Measurements from ENCODE around the gene GFY.
"Not testable (repeated sequence)": the region's sequence is repeated elsewhere in the genome, so short reads cannot be mapped to it uniquely, and the experiment has no call there.

Gene GFY

DNA sequence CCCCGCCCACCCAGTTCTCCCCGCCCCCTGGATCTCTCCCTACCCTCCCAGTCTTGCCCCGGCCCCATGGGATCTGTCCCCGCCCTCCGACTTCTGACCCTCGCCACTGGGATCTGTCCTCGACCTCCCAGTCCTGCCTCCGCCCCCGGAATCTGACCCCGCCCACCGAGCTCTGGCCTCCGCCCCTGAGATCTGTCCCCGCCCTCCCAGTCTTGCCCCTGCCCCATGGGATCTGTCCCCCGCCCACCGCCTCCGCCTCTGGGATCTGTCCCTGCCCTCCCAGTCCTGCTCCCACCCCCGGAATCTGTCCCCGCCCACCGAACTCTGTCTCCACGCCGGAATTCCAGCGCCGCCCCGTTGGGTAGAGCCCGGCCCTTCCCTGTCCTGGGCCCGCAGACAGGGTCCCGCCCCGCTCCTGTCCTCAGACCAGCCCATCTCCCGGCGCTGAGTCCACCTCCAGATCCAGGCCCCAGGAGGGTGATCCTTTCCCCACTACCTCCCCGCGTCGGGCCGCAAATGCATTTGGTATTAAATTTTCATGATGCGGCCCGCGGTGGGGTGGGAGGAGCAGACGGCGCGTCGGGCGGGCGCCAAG, 17.7 kb downstream of the GFY start:
- in situ Hi-C loops (cut with MboI; ENCODE audit: low sequenced_read_pairs) = loop anchor here (5.0 kb wide), 1 partner anchor 51 kb away; no protein-coding TSS in a partner anchor

DNA sequence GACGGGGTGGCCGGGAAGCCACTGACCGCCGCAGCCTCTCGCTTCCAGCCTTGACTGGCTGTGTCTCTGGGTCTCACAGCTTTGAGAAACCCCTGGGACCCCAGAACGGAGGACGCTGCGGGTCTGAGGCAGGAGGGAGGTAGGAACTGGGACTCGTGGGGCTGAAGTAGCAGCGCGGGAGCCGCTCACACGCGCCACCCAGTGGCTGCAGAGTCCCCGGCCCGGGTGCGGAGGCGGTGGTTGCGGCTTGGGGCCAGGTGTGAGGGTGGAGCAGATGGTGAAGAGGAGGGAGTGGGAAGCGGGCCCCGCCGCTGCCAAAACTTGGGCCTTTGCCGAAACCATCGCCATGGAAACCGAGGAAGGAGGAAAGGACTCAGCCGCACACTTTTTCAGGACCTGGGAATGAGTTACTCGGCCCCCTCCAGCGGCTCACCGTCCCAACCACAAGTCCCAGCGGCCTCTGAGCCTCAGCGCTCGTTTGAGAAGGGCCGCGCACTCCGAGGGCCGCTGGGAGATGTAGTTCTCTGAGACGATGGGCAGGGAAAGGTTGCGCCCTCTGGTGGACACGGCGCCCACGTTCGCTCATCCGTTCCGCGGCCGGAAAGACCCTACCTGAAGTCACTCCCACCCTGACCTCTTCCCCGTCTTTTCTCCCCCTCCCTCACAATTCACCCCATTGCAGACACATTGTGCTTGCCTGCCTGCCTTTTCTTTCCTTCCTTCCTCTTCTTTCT, 18.3 kb downstream of the GFY start:
- in situ Hi-C loops (cut with MboI; ENCODE audit: low sequenced_read_pairs) = loop anchor here (5.0 kb wide), 1 partner anchor 51 kb away; no protein-coding TSS in a partner anchor

DNA sequence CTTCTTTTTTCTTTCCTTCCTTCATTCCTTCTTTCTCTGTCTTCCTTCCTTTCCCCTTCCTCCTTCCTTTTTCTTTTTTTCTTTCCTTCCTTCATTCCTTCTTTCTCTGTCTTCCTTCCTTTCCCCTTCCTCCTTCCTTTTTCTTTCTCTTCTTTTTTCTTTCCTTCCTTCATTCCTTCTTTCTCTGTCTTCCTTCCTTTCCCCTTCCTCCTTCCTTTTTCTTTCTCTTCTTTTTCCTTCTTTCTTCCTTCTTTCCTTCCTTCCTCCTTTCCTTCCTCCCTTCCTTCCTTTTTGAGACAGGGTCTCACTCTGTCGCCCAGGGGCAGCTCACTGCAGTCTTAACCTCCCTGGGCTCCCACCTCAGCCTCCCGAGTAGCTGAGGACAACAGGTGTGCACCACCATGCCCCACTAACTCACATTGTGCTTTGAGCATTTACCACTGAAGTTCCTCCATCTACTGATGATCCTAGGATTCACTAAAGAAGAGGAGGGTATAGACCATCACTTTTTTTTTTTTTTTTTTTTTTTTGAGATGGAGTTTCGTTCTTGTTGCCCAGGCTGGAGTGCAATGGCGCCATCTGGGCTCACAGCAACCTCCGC, 19.0 kb downstream of the GFY start:
- in situ Hi-C loops (cut with MboI; ENCODE audit: low sequenced_read_pairs) = loop anchor here (5.0 kb wide), 1 partner anchor 52 kb away; no protein-coding TSS in a partner anchor

DNA sequence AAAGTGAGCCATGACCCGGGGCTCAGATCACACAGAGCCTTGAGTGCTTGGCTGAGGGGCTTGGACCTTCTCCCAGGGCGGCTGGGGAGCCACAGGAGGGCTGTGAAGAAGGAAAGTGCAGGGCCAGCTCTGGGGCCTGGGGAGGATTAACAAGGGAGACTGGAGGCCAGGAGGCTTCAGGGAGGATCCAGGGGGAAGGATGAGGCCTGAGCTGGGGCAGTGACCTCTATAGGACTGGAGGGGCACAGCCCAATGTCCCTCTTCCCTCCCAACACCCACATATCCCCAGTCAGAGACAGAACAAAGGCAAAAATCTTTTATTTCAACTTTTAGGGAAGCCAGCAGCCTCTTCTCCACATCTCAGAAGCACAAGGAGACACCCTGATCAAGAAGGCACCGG, 20.8 kb downstream of the GFY start:
- in situ Hi-C loops (cut with MboI; ENCODE audit: low sequenced_read_pairs) = no loop called here

DNA sequence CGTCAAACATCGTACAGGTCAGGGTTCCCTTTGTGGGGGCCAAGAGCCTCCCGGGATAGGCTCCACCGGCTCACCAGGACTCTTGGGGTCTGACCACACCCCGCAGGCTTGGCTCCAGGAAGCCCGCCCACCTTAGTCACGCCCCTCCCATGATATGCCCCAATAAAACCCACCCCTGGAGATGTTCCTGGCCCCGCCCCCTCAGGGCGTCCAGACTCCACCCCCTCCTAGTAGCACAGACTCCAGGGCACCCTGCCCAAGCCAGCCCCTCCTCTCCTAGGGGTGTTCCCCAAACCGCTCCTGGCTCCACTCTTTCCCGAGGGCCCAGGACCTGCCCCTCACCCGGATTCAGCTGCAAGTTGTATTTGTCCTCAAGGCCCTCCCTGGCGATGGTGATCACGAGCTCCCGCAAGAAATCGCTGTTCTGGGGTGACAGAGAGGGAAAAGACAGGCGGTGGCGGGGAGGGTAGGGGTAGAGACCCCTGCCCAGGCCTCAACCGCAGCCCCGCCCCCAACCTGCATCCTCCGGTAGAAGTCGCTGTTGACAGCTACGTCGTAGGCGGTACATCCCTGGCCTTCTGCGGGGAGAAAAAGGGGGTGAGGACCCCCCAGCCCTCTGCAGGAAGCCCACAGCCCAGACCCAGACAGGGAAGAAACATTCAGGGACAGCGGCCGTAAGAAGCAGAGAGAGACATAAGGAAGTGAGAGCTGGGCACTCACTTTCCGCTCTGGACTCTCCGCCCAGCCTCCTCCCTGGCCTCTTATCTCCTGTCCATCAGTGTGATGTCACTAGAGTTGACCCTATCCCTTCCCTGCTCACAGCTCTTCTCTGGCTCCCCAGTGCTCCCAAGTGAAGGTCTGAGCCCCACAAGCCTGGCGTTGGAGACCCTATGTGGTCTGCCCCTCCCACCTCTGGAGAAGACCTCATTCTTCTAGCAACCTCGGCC, 22.6 kb downstream of the GFY start:
- in situ Hi-C loops (cut with MboI; ENCODE audit: low sequenced_read_pairs) = no loop called here

DNA sequence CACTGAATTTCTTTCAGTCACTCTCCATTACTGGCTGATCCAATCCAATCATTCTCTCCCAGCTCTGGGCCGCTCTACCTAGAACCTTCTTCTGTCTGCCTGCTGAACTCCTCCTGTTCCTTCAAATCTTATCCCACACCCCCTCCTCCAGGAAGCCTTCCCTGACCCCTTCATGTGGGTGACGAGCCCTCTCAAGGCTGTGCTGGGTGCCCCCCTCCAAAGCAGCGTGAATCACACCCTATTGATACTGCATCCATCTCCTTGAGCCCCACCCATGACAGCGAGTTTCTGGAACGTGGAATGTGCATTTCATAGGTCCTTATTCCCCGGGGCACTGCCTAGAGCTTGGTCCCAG, 23.2 kb downstream of the GFY start:
- in situ Hi-C loops (cut with MboI; ENCODE audit: low sequenced_read_pairs) = no loop called here

DNA sequence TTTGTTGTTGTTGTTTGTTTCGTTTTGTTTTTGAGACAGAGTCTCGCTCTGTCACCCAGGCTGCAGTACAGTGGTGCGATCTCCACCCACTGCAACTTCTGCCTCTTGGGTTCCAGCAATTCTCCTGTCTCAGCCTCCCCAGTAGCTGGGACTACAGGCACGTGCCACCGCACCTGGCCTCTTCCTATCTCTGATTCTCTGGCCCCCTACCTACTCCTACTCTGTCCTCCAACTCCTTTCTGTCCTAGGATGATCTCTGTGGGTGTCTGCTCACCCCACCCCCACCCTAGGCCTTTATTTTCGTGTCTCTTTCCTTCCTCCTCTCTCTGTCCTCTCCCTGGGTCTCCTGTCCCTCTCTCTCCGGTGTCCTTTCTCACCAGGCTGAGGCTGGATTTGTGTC, 25.2 kb downstream of the GFY start:
- in situ Hi-C loops (cut with MboI; ENCODE audit: low sequenced_read_pairs) = no loop called here

DNA sequence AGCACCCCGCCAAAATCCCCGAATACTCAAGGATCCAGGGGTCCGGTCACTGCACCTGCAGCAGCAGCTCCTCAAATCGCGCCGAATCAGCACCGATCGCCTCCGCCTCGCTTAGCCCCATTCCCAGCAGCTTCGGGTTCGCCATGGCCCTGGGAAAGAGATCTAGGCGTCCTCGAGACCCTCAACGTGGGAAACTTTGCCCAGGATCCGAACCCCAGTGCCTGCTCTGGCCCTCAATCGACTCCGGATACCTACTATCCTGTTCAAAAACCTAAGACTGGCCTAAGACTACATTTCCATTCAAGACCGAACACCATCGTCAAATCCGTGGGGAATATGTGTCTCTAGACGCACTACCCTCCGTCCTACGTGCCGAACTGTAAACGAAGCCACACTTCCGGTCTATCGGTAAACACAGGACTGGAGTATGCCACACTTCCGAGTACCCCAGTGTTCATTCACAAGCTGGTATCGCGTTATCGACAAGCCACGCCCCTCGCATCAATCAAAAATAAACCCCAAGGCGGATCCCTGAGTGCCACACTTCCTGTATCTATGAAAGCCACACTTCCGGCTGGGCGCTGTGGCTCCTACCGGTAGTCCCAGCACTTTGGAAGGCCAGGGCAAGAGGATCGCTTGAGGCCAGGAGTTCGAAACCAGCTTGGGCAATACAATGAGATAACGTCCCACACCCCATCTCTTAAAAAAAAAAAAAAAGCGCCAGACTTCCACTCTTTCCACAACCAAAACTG, 26.4 kb downstream of the GFY start, which contains the start of gene PIH1D1:
PIH1D1 (minus strand) TSS at position 385 of the 752 bp plus-strand sequence; CDS start at position 145, 240 bp downstream.
- in situ Hi-C loops (cut with MboI; ENCODE audit: low sequenced_read_pairs) = no loop called here

DNA sequence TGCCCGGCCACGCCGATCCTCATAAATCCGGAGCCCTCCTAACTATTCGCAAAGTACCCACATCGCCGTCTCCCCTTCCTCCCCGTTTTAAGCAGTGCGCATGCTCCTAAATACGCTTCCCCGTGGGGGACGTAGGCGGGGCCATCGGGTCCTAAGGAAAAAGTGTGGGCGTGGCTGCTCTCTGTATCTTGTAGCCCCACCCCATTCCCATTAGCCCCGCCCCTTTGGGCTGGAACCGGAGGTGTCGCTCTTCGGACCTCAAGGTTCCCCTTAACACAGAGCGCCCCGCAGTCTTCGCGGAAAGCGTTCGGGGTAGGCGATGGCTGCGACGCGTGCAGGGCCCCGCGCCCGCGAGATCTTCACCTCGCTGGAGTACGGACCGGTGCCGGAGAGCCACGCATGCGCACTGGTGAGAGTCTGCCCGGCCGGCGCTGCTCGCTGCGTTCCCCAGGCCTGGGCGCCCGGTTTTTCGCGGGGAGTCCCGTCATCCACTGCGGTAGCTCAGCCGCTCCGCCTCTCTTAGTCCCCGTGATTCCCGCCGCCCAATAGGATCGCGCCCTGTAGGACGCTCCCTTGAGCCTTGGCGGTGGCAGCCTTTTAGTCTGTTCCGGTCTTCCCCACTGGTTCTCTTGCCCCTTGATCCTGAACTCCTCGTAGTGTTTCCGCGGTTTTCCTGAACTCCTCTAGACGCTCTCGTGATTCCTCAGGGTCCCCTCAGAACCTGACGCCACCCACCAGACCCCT, 28.0 kb downstream of the GFY start, which contains the start of gene ALDH16A1:
ALDH16A1 (plus strand) TSS at position 213 of the 744 bp plus-strand sequence; CDS start at position 320, 107 bp downstream.
- in situ Hi-C loops (cut with MboI; ENCODE audit: low sequenced_read_pairs) = no loop called here

DNA sequence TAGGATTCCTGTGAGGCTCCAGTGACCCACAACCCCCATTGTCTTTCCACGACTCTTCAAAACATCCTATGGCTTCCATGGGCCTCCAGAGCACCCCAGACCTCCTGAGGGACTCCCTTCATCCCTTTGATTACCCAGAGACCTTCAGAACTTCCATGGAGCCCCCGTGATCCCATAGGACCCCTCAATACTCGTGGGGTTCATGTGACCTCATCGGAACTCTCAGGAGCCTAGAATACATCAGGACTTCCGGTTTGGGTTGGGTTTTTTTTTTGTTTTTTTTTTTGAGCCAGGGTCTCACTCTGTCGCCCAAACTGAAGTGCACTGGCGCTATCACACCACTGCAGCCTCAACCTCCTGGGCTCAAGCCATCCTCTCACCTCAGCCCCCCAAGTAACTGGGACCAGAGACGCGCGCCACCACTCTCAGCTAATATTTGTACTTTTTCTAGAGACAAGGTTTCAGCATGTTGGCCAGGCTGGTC, 28.6 kb downstream of the GFY start:
- in situ Hi-C loops (cut with MboI; ENCODE audit: low sequenced_read_pairs) = no loop called here

DNA sequence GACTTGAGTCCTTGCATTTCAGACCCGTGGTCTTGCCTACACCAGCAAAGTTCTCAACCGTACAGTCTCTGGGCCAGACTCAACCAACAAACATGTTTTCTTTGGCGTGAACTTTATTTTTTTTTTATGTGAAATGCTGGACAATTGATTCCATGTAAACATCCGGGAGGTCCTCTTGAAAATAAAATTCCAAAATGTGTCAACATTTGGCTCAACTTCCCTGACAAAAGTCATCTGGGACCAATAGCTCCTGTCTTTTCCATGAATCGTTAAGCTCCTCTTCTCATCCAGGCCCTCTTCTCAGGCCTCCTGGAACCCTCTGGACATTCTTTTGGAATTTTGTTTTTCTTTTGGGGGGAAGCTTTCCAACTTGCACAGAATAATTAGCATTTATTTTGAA, 30.6 kb downstream of the GFY start:
- in situ Hi-C loops (cut with MboI; ENCODE audit: low sequenced_read_pairs) = no loop called here

DNA sequence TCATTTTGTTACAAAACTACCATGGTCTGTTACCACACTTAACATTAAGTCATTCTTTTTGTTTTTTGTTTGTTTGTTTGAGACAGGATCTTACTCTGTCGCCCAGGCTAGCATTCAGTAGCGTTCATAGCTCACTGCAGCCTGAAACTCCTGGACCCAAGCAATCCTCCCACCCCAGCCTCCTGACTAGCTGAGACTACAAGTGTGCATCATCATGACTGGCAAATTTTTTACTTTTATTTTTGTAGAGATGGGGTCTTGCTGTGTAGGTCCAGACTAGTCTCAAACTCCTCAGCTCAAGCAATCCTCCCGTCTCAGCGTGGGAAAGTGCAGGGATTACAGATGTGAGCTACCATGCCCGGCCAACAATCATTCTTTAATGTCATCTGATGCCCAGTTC, 31.1 kb downstream of the GFY start:
- in situ Hi-C loops (cut with MboI; ENCODE audit: low sequenced_read_pairs) = no loop called here

DNA sequence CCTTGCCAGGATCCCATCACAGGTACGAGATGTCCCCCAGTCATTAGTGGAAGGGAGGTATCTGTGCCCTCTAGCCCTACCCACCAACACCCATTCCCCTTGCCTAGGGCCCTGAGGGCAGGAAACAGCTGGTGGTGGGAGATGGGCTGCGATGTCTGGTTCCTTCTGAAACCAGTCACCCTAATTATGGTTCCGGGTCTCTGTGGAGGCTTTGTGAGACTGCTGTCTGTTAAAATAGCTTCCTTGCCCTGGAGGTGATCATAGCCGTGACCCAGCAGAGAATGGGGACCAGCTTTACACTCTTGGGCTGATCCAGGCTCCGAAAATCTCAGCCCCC, 33.3 kb downstream of the GFY start:
- in situ Hi-C loops (cut with MboI; ENCODE audit: low sequenced_read_pairs) = no loop called here

DNA sequence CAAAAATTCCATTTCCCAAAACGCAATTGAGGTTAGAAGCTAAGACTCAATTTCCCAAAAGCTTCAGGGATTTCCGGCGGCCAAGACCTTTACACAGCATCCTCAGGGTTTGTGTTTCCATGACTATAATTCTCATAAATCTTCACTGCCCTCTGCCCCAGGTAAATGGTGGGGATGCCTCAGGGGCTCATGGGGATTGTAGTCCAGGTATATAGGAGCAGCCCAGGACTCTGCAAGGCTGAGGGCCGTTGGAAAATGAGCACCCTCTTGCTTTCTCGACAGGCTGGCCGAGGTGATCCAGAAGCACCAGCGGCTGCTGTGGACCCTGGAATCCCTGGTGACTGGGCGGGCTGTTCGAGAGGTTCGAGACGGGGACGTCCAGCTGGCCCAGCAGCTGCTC, 34.2 kb downstream of the GFY start:
- in situ Hi-C loops (cut with MboI; ENCODE audit: low sequenced_read_pairs) = no loop called here

DNA sequence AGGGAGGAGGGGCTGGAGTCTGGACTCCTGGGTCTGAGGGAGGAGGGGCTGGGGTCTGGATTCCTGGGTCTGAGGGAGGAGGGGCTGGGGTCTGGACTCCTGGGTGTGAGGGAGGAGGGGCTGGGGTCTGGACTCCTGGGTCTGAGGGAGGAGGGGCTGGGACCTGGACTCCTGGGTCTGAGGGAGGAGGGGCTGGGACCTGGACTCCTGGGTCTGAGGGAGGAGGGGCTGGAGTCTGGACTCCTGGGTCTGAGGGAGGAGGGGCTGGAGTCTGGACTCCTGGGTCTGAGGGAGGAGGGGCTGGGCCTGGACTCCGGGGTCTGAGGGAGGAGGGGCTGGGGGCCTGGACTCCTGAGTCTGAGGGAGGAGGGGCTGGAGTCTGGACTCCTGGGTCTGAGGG, 35.9 kb downstream of the GFY start:
- in situ Hi-C loops (cut with MboI; ENCODE audit: low sequenced_read_pairs) = not testable (repeated sequence)

DNA sequence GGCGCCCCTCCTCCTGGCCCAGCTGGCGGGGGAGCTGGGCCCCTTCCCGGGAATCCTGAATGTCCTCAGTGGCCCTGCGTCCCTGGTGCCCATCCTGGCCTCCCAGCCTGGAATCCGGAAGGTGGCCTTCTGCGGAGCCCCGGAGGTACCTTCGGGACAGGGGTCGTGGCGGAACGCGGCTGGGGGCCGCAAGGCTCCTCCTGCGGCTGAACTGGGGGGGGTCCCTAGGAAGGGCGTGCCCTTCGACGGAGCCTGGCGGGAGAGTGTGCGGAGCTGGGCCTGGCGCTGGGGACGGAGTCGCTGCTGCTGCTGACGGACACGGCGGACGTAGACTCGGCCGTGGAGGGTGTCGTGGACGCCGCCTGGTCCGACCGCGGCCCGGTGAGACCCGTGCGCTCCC, 36.5 kb downstream of the GFY start:
- in situ Hi-C loops (cut with MboI; ENCODE audit: low sequenced_read_pairs) = no loop called here

DNA sequence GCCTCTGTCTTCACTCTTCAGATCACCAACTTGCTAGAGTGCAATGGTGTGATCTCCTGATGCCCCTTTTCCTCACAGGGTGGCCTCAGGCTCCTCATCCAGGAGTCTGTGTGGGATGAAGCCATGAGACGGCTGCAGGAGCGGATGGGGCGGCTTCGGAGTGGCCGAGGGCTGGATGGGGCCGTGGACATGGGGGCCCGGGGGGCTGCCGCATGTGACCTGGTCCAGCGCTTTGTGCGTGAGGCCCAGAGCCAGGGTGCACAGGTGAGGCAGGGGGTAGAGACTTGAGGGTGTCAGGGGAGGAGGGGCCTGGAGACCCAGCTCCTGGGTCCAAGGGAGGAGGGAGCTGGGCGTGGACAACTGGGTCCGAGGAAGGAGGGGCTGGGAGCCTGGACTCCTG, 37.3 kb downstream of the GFY start:
- in situ Hi-C loops (cut with MboI; ENCODE audit: low sequenced_read_pairs) = no loop called here

DNA sequence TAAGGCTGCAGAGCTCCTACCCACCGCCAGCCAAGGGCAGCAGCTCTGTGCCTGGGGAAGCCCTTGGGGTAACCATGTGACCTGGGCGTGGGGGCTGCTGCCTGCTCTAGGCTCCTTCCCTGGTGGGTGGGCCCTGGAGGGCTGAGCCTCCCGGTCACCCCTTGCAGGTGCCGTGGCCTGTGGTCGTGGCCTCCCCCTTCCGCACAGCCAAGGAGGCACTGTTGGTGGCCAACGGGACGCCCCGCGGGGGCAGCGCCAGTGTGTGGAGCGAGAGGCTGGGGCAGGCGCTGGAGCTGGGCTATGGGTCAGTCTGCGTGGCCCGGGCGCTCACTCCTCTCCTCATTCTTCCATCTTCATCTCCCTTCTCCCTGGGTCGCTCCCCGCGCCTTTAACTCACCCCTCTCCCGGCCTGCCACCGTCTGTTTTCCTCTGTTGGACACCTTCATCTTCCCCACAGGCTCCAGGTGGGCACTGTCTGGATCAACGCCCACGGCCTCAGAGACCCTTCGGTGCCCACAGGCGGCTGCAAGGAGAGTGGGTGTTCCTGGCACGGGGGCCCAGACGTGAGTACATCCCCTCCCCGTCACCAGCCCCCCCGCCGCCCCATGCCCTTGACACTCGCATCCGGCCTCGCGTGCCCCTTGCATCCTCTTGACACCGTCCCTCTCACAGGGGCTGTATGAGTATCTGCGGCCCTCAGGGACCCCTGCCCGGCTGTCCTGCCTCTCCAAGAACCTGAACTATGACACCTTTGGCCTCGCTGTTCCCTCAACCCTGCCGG, 39.0 kb downstream of the GFY start:
- in situ Hi-C loops (cut with MboI; ENCODE audit: low sequenced_read_pairs) = no loop called here

DNA sequence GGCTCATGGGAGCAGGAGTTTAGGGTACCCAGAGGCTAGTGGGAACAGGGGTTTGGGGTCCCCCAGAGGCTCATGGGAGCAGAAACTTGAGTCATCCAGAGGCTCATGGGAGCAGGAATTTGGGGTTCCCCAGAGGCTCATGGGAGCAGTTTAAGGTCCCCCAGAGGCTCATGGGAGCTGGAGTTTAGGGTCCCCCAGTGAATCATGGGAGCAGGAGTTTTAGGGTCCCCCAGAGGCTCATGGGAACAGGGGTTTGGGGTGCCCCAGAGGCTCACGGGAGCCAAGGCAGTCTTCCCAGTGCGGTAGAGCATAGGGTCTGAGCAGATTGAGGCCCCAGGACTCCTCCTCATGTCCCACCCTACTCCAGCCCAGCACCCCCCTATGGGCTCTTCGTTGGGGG, 40.2 kb downstream of the GFY start:
- in situ Hi-C loops (cut with MboI; ENCODE audit: low sequenced_read_pairs) = no loop called here
